Measurements from ENCODE around the gene ANKRD37. TPM values are rescaled to one million over a fixed set of nuclear protein-coding genes. Genes with fewer than 3 reads are reported as not detected.
A peak's percentile ranks its signal among the peaks of the same experiment; 100 is the strongest.

The ANKRD37 gene
- total RNA-seq, 1 donor from 2014 or later, result 15.1 TPM

DNA sequence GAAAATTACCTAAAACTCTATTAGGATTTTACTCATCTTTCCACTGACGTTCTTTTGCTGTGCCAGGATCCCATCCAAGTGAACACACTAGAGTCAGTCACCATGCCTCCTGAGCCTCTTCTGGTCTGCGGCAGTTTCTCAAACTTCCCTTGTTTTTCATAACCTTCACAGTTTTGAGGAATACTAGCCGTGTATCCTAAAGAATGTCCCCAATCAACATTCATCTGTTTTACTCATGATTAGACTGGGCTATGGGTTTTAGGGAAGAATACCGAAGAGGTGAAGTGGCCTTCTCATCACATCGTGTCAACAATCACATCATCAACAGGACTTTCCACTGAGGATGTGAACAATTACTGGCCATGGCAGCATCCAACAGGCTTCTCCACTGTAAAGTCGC, 5.7 kb upstream of the ANKRD37 start:
- Histone ChIP-seq H3K27ac (ENCODE audit: low read depth, low read length) (no peak overlapping the region), H3K4me3 (ENCODE audit: low read length in 3 of 3) (no peak overlapping the region), H3K4me1 (ENCODE audit: control insufficient read depth in 3 of 3, insufficient read depth in 3 of 3, low read length in 3 of 3) (peaks cover 0 to 11% (median 4%) of the 10 kb centered on the region in 3 donors), H3K27me3 (ENCODE audit: control insufficient read depth in 3 of 3, insufficient read depth in 3 of 3, low read length in 3 of 3) (no peaks in the 10 kb centered on the region), H3K9ac (ENCODE audit: low read depth in 1 of 3, low read length in 3 of 3) (no peak overlapping the region), H3K36me3 (ENCODE audit: control insufficient read depth in 3 of 3, insufficient read depth in 3 of 3, low read length in 3 of 3) (peaks cover 0 to 9% (median 0%) of the 10 kb centered on the region in 3 donors), H3K9me3 (ENCODE audit: control insufficient read depth in 3 of 3, low read length in 3 of 3) (no peaks in the 10 kb centered on the region)

DNA sequence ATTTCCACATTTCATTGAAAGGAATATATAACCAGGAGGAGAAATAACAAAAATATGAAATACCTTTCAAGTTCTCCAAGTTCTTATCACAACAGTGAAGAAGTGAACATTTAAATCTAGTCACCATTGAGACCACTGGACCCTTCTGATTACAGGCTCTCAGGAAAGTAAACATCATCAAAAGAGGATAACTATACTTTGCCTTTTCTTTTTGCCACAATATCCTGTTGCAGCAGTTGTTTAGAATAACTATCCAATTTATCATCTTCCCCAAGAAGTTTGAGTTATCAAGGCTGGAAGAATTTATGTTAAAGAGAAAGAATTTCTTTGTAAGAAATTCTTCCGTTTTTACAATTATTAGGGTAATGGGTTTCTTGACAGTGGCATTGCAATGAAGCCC, 4.5 kb upstream of the ANKRD37 start:
- H3K36me3 ChIP-seq (ENCODE audit: control insufficient read depth in 3 of 3, insufficient read depth in 3 of 3, low read length in 3 of 3), result peaks cover 0 to 7% (median 0%) of the 10 kb centered on the region in 3 donors
- H3K4me1 ChIP-seq (ENCODE audit: control insufficient read depth in 3 of 3, insufficient read depth in 3 of 3, low read length in 3 of 3), result peaks cover 0 to 15% (median 9%) of the 10 kb centered on the region in 3 donors
- H3K27ac ChIP-seq (ENCODE audit: low read depth, low read length), result no peak overlapping the region
- H3K27me3 ChIP-seq (ENCODE audit: control insufficient read depth in 3 of 3, insufficient read depth in 3 of 3, low read length in 3 of 3), result no peaks in the 10 kb centered on the region
- no peak overlapping the region for H3K4me3 ChIP-seq (ENCODE audit: low read length in 3 of 3)
- H3K9me3 ChIP-seq (ENCODE audit: control insufficient read depth in 3 of 3, low read length in 3 of 3), result no peaks in the 10 kb centered on the region
- no peak overlapping the region for H3K9ac ChIP-seq (ENCODE audit: low read depth in 1 of 3, low read length in 3 of 3)

DNA sequence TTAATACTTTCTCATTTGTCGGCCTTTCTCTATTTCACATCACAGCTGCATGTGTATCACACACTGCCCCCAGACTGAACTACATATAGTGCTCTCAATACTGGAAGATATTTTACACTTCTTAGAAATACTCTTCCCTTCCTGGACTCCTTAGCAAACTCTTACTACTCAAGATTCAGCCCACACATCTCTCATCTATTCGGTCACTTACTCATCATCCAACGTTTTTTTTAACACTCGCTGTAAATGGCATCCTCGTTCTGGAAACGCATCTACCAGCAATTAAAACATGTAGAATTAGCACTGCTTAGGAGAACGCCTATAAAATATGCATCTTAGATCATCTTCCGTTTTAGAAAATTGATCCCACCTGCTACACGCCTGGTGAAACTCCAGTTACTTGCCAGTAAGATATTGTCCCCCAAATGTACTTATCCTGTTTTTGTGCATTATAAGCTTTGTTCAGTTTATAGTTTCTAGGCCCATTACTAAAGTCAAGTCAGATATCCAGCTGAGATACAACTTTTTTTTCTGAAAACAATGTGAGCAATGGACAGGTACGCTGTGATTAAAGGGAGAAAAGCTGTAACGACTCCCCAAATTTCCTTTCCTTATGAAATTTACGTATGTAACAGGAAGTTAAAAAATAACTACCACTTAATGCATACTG, 1.9 kb upstream of the ANKRD37 start:
- peaks cover 4 to 12% (median 4%) of the 10 kb centered on the region in 3 donors for H3K36me3 ChIP-seq (ENCODE audit: control insufficient read depth in 3 of 3, insufficient read depth in 3 of 3, low read length in 3 of 3)
- peak overlapping the region; percentile 100 for H3K27ac ChIP-seq (ENCODE audit: low read depth, low read length)
- H3K27me3 ChIP-seq (ENCODE audit: control insufficient read depth in 3 of 3, insufficient read depth in 3 of 3, low read length in 3 of 3), result no peaks in the 10 kb centered on the region
- peaks cover 9 to 30% (median 11%) of the 10 kb centered on the region in 3 donors for H3K4me1 ChIP-seq (ENCODE audit: control insufficient read depth in 3 of 3, insufficient read depth in 3 of 3, low read length in 3 of 3)
- no peaks in the 10 kb centered on the region for H3K9me3 ChIP-seq (ENCODE audit: control insufficient read depth in 3 of 3, low read length in 3 of 3)
- H3K4me3 ChIP-seq (ENCODE audit: low read length in 3 of 3), result peak overlapping the region; percentile 77 to 90 (median 86)
- peak overlapping the region in 2 of 3 donors; percentile 97 to 98 for H3K9ac ChIP-seq (ENCODE audit: low read depth in 1 of 3, low read length in 3 of 3)

DNA sequence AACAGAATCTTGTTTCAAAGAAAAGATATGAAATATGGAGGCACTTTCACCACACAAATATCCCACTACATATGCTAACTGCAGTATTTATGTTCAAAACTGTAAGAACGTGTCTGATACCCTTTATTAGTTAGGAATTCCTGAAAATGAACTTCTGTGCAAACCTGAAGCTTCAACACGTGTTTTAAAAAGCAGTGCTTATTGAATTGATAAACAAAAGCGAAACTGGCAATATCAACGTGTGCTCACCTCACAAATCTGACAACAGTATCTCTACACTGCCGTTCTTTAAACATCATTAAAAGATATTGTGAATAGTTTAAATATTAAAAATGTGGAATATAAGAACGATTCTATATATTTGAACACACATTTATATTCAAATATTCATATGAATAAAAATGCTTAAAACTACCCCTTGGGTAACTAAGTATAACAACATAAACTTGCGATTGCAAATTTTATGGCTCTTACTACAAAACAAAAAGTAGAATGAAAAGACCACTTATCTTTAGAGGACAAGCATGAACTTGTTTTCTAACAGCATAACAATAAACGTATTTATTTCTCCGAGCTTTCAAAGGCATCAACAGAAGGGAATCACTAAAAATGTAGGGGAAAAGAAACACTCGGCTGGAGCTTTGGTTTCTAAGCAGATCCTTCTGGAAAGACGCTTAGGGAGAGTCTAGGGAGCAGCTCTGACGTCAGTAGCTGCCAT, 1.2 kb upstream of the ANKRD37 start, which contains the start of gene LRP2BP:
TSS of gene LRP2BP (minus strand) at position 687 of the 718 bp plus-strand sequence. CDS start 17,738 bp downstream, outside the sequence.
- H3K4me1 ChIP-seq (ENCODE audit: control insufficient read depth in 3 of 3, insufficient read depth in 3 of 3, low read length in 3 of 3), result peaks cover 9 to 30% (median 11%) of the 10 kb centered on the region in 3 donors
- H3K4me3 ChIP-seq (ENCODE audit: low read length in 3 of 3), result peak within 1 kb of the TSS; percentile 77 to 90 (median 86)
- H3K36me3 ChIP-seq (ENCODE audit: control insufficient read depth in 3 of 3, insufficient read depth in 3 of 3, low read length in 3 of 3), result peaks cover 7 to 19% (median 9%) of the 10 kb centered on the region in 3 donors
- no peaks in the 10 kb centered on the region for H3K27me3 ChIP-seq (ENCODE audit: control insufficient read depth in 3 of 3, insufficient read depth in 3 of 3, low read length in 3 of 3)
- peak within 1 kb of the TSS; percentile 91 to 98 (median 97) for H3K9ac ChIP-seq (ENCODE audit: low read depth in 1 of 3, low read length in 3 of 3)
- no peaks in the 10 kb centered on the region for H3K9me3 ChIP-seq (ENCODE audit: control insufficient read depth in 3 of 3, low read length in 3 of 3)
- H3K27ac ChIP-seq (ENCODE audit: low read depth, low read length), result peak within 1 kb of the TSS; percentile 100

DNA sequence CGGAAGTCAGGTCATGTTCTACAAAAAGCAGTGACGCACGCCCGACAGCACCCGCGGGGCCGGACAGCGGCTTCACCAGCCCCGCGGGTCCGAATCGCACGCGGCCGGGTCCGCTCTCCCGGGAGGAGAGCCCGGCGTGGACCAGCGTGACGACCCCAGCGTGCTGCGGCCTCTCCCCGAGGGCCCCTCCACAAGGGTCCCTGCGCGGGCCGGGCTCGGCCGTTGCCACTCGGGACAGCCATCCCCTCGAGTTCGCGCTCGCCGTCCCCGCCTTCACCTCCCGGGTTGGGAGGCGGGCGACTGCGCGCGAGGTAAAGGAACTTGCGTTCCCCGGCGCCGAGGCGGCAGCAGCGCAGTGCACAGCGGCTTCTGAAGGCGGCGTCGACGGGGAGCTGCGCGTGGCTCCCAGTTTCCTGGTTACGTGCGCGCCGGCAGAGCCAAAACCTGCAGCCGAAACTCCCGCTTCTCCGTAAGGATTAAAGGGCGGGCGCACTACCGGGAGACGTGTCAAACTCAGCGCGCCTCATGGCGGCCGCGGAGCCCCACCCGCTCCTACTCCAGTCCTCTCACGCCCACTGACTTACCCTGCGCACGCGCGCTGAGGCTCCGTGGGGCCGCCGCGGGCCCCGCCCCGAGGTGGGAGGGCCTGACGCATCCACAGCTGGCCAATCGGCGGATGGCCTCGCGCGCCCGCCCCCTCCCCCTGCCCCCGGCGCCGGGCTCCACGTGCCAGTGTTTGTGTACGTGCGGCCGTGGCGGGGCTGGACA, 501 bp upstream of the ANKRD37 start:
- Histone ChIP-seq H3K27me3 (ENCODE audit: control insufficient read depth in 3 of 3, insufficient read depth in 3 of 3, low read length in 3 of 3) (no peaks in the 10 kb centered on the region), H3K4me3 (ENCODE audit: low read length in 3 of 3) (peak overlapping the region; percentile 77 to 90 (median 86)), H3K9ac (ENCODE audit: low read depth in 1 of 3, low read length in 3 of 3) (peak overlapping the region; percentile 91 to 98 (median 97)), H3K36me3 (ENCODE audit: control insufficient read depth in 3 of 3, insufficient read depth in 3 of 3, low read length in 3 of 3) (peaks cover 10 to 16% (median 11%) of the 10 kb centered on the region in 3 donors), H3K4me1 (ENCODE audit: control insufficient read depth in 3 of 3, insufficient read depth in 3 of 3, low read length in 3 of 3) (peaks cover 9 to 30% (median 11%) of the 10 kb centered on the region in 3 donors), H3K9me3 (ENCODE audit: control insufficient read depth in 3 of 3, low read length in 3 of 3) (no peaks in the 10 kb centered on the region), H3K27ac (ENCODE audit: low read depth, low read length) (peak overlapping the region; percentile 100)

DNA sequence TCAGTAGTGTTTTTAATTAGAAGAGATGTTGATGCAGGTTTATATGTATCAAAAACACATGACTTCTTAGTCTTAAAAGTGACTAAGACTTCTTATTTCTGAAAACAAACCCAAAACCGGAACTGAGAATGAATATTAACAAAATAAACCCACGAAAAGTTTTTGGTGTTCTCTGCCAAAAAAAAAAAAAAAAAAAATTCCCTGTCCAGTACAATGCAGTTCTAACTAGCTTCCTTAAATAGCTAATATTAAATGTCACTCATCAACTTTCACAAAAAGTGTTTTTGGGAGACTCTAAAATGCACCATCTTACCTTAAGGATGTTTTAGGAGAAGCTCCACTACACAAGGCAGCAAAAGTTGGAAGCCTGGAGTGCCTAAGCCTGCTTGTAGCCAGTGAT, 2.0 kb downstream of the ANKRD37 start:
- H3K36me3 ChIP-seq (ENCODE audit: control insufficient read depth in 3 of 3, insufficient read depth in 3 of 3, low read length in 3 of 3), result peaks cover 16 to 27% (median 24%) of the 10 kb centered on the region in 3 donors
- H3K9me3 ChIP-seq (ENCODE audit: control insufficient read depth in 3 of 3, low read length in 3 of 3), result no peaks in the 10 kb centered on the region
- H3K27me3 ChIP-seq (ENCODE audit: control insufficient read depth in 3 of 3, insufficient read depth in 3 of 3, low read length in 3 of 3), result no peaks in the 10 kb centered on the region
- peaks cover 9 to 30% (median 11%) of the 10 kb centered on the region in 3 donors for H3K4me1 ChIP-seq (ENCODE audit: control insufficient read depth in 3 of 3, insufficient read depth in 3 of 3, low read length in 3 of 3)
- H3K4me3 ChIP-seq (ENCODE audit: low read length in 3 of 3), result no peak overlapping the region
- H3K27ac ChIP-seq (ENCODE audit: low read depth, low read length), result peak overlapping the region; percentile 100
- peak overlapping the region in 1 of 3 donors; percentile 4 for H3K9ac ChIP-seq (ENCODE audit: low read depth in 1 of 3, low read length in 3 of 3)

DNA sequence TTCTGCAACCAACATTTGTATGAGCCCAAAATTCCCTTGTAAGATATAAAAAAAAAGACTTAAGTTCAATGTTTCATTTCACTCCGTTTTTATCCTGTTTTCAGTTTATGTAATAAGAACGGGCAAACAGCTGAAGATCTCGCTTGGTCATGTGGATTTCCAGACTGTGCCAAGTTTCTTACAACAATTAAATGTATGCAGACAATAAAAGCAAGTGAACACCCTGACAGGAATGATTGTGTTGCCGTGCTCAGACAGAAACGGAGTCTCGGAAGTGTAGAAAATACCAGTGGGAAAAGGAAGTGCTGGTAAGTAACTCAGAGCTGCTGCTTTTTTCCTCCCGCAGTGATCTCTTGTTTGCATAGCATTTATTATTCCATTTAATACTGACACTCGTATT, 2.8 kb downstream of the ANKRD37 start:
- Histone ChIP-seq H3K27ac (ENCODE audit: low read depth, low read length) (no peak overlapping the region), H3K9me3 (ENCODE audit: control insufficient read depth in 3 of 3, low read length in 3 of 3) (no peaks in the 10 kb centered on the region), H3K27me3 (ENCODE audit: control insufficient read depth in 3 of 3, insufficient read depth in 3 of 3, low read length in 3 of 3) (no peaks in the 10 kb centered on the region), H3K4me3 (ENCODE audit: low read length in 3 of 3) (no peak overlapping the region), H3K4me1 (ENCODE audit: control insufficient read depth in 3 of 3, insufficient read depth in 3 of 3, low read length in 3 of 3) (peaks cover 8 to 24% (median 9%) of the 10 kb centered on the region in 3 donors), H3K9ac (ENCODE audit: low read depth in 1 of 3, low read length in 3 of 3) (no peak overlapping the region), H3K36me3 (ENCODE audit: control insufficient read depth in 3 of 3, insufficient read depth in 3 of 3, low read length in 3 of 3) (peaks cover 16 to 28% (median 27%) of the 10 kb centered on the region in 3 donors)

DNA sequence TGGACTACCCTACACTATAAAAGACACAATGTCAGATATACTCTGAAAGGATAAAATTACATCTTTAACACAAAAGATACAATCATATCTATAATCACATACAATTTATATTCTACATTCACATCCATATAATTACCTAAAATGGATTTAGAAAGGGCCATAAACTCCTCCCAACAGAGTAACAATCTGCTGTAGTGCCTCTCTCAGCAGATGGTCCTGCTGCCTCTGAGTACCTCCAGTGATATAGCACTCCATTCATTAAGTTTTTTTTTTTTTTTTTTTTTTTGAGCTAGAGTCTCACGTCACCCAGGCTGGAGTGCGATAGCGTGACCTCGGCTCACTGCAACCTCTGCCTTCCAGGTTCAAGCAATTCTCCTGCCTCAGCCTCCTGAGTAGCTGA, 7.4 kb downstream of the ANKRD37 start:
- no peak overlapping the region for H3K4me3 ChIP-seq (ENCODE audit: low read length in 3 of 3)
- H3K27ac ChIP-seq (ENCODE audit: low read depth, low read length), result no peak overlapping the region
- H3K27me3 ChIP-seq (ENCODE audit: control insufficient read depth in 3 of 3, insufficient read depth in 3 of 3, low read length in 3 of 3), result no peaks in the 10 kb centered on the region
- peaks cover 25 to 55% (median 42%) of the 10 kb centered on the region in 3 donors for H3K36me3 ChIP-seq (ENCODE audit: control insufficient read depth in 3 of 3, insufficient read depth in 3 of 3, low read length in 3 of 3)
- H3K9ac ChIP-seq (ENCODE audit: low read depth in 1 of 3, low read length in 3 of 3), result no peak overlapping the region
- no peaks in the 10 kb centered on the region for H3K9me3 ChIP-seq (ENCODE audit: control insufficient read depth in 3 of 3, low read length in 3 of 3)
- peaks cover 0 to 6% (median 5%) of the 10 kb centered on the region in 3 donors for H3K4me1 ChIP-seq (ENCODE audit: control insufficient read depth in 3 of 3, insufficient read depth in 3 of 3, low read length in 3 of 3)

DNA sequence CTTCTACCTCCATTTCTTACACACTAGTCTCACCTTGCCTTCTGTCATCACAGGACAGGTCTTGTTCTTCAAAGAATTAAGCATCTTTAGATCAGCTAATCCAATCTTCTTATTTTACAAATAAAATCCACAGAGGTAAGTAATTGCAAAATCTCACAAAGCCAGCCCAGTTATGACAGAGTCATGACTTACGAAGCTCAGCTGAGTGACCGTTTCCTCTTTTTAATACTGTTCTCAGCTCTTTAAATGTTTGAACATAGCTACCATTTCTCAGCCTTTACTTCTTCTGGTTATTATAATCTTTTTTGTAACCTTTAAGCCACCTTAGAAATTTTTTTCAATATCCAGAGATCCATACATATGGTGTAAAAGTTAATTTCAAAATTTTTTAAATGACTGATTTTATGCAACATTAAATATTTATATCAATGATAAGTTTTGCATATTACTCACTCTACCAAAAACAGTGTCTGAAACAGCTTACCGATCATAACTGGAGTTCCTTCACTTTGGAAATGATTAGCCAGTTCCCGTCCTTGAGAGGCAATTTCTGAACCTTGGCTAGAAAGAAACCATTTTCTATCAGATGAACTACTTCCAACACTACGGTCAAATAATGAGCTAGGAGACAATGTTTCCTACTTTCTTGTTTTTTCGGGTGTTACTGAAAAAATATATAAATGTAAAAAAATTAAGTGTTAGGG, 8.8 kb downstream of the ANKRD37 start:
- no peak overlapping the region for H3K4me3 ChIP-seq (ENCODE audit: low read length in 3 of 3)
- H3K9me3 ChIP-seq (ENCODE audit: control insufficient read depth in 3 of 3, low read length in 3 of 3), result peaks cover 0 to 3% (median 0%) of the 10 kb centered on the region in 3 donors
- no peaks in the 10 kb centered on the region for H3K27me3 ChIP-seq (ENCODE audit: control insufficient read depth in 3 of 3, insufficient read depth in 3 of 3, low read length in 3 of 3)
- H3K9ac ChIP-seq (ENCODE audit: low read depth in 1 of 3, low read length in 3 of 3), result no peak overlapping the region
- peaks cover 20 to 53% (median 32%) of the 10 kb centered on the region in 3 donors for H3K36me3 ChIP-seq (ENCODE audit: control insufficient read depth in 3 of 3, insufficient read depth in 3 of 3, low read length in 3 of 3)
- no peaks in the 10 kb centered on the region for H3K4me1 ChIP-seq (ENCODE audit: control insufficient read depth in 3 of 3, insufficient read depth in 3 of 3, low read length in 3 of 3)
- no peak overlapping the region for H3K27ac ChIP-seq (ENCODE audit: low read depth, low read length)
